ENCODE data around the gene AGPAT4. TPM values are rescaled to one million over a fixed set of nuclear protein-coding genes. Genes with fewer than 3 reads are reported as not detected.

AGPAT4 gene
- total RNA-seq, 1 donor from 2014 or later, result 2.2 TPM

GRCh38 chr6:161238500-161238899 lies 35.4 kb downstream of the AGPAT4 start:
- DNase-seq, result no peak
- TF ChIP-seq CTCF (IDR thresholded peaks at IDR 0.05; ENCODE audit: borderline replicate concordance), result no peak
- no peak overlapping the region for H3K4me3 ChIP-seq
- H3K27ac ChIP-seq (replicated peaks), result no peak overlapping the region
- H3K27me3 ChIP-seq (ENCODE audit: low read depth), result no peaks in the 10 kb centered on the region
- peaks cover 17% of the 10 kb centered on the region for H3K4me1 ChIP-seq
- no peaks in the 10 kb centered on the region for H3K36me3 ChIP-seq
- H3K9me3 ChIP-seq (replicated peaks), result no peaks in the 10 kb centered on the region
- intact Hi-C loops (cut with micrococcal nuclease), result no loop called here

- no peak for TF ChIP-seq CTCF (IDR thresholded peaks at IDR 0.05; ENCODE audit: borderline replicate concordance)
- Histone ChIP-seq H3K27ac (replicated peaks) (no peak overlapping the region), H3K4me3 (no peak overlapping the region), H3K27me3 (ENCODE audit: low read depth) (no peaks in the 10 kb centered on the region), H3K9me3 (replicated peaks) (no peaks in the 10 kb centered on the region), H3K4me1 (peaks cover 17% of the 10 kb centered on the region), H3K36me3 (no peaks in the 10 kb centered on the region)
- DNase-seq, result no peak
- intact Hi-C loops (cut with micrococcal nuclease), result no loop called here
Measured at GRCh38 chr6:161238081-161238480, 35.8 kb downstream of the AGPAT4 start.

- peaks cover 17% of the 10 kb centered on the region for H3K4me1 ChIP-seq
- no peak overlapping the region for H3K27ac ChIP-seq (replicated peaks)
- no peak overlapping the region for H3K4me3 ChIP-seq
- intact Hi-C loops (cut with micrococcal nuclease), result no loop called here
- no peak for DNase-seq
- no peak for TF ChIP-seq CTCF (IDR thresholded peaks at IDR 0.05; ENCODE audit: borderline replicate concordance)
- H3K36me3 ChIP-seq, result no peaks in the 10 kb centered on the region
- H3K9me3 ChIP-seq (replicated peaks), result no peaks in the 10 kb centered on the region
- H3K27me3 ChIP-seq (ENCODE audit: low read depth), result no peaks in the 10 kb centered on the region
Measured at GRCh38 chr6:161237176-161237575, 36.7 kb downstream of the AGPAT4 start.

GRCh38 chr6:161235776-161236633 lies 37.9 kb downstream of the AGPAT4 start:
- H3K4me3 ChIP-seq, result no peak overlapping the region
- no peak for TF ChIP-seq CTCF (IDR thresholded peaks at IDR 0.05; ENCODE audit: borderline replicate concordance)
- no peaks in the 10 kb centered on the region for H3K27me3 ChIP-seq (ENCODE audit: low read depth)
- peaks cover 17% of the 10 kb centered on the region for H3K4me1 ChIP-seq
- no peaks in the 10 kb centered on the region for H3K9me3 ChIP-seq (replicated peaks)
- DNase-seq, result no peak
- intact Hi-C loops (cut with micrococcal nuclease), result no loop called here
- peaks cover 8% of the 10 kb centered on the region for H3K36me3 ChIP-seq
- H3K27ac ChIP-seq (replicated peaks), result no peak overlapping the region

GRCh38 chr6:161233986-161234661 lies 39.7 kb downstream of the AGPAT4 start:
- H3K27ac ChIP-seq (replicated peaks), result no peak overlapping the region

More at GRCh38 chr6:161233986-161234661, 39.7 kb downstream of the AGPAT4 start:
- no peak for TF ChIP-seq CTCF (IDR thresholded peaks at IDR 0.05; ENCODE audit: borderline replicate concordance)
- H3K36me3 ChIP-seq, result peaks cover 8% of the 10 kb centered on the region
- no peaks in the 10 kb centered on the region for H3K9me3 ChIP-seq (replicated peaks)
- H3K4me1 ChIP-seq, result peaks cover 23% of the 10 kb centered on the region
- no peak overlapping the region for H3K4me3 ChIP-seq
- peak; percentile 53 for DNase-seq
- intact Hi-C loops (cut with micrococcal nuclease), result no loop called here
- no peaks in the 10 kb centered on the region for H3K27me3 ChIP-seq (ENCODE audit: low read depth)
